Sigmoid colon (tissue), 3 donors: ENCODE results near the gene TRIO.

Experiments
- CTCF ChIP-seq, 4 experiments: fragments of 450-650 bp in 3 of 4; fragments of 200-600 bp in 1 of 4; IDR thresholded peaks; one replicate each; pipeline ENCODE4 v1.5.1; 2016 to 2019; ENCODE audit warnings: antibody characterized with exemption in 4 of 4, mild to moderate bottlenecking in 3 of 4, moderate library complexity in 2 of 4
- POLR2A ChIP-seq, 2 donors: fragments of 450-650 bp; IDR thresholded peaks; one replicate each; pipeline ENCODE4 v1.6.1; 2016; ENCODE audit warnings: antibody characterized with exemption in 2 of 2, mild to moderate bottlenecking in 2 of 2, moderate library complexity in 2 of 2

GRCh38 chr5:14158890-14159666, 15.9 kb downstream of the TRIO start:
- TF ChIP-seq POLR2A (IDR thresholded peaks at IDR 0.05) (no peak), CTCF (IDR thresholded peaks at IDR 0.05) (no peak)
